ENCODE data around the gene LY9.
A peak's percentile ranks its signal among the peaks of the same experiment; 100 is the strongest.

Gene LY9

GRCh38 chr1:160761046-160761445, 34.9 kb upstream of the LY9 start:
- H3K27me3 ChIP-seq (ENCODE audit: insufficient read depth, poor library complexity, severe bottlenecking): no peaks in the 10 kb centered on the region
- H3K9me3 ChIP-seq (ENCODE audit: severe bottlenecking): no peaks in the 10 kb centered on the region
- no peaks in the 10 kb centered on the region for H3K4me1 ChIP-seq (ENCODE audit: insufficient read depth, poor library complexity, severe bottlenecking)
- no peaks in the 10 kb centered on the region for H3K36me3 ChIP-seq (ENCODE audit: low read depth)
- H3K4me3 ChIP-seq (ENCODE audit: severe bottlenecking): no peak overlapping the region
- DNase-seq (ENCODE audit: low spot score) (no peak), ATAC-seq (ENCODE audit: low read depth) (no peak)
- no peak for TF ChIP-seq CTCF (IDR thresholded peaks at IDR 0.05; ENCODE audit: poor library complexity, severe bottlenecking)
- no peak overlapping the region for H3K27ac ChIP-seq (ENCODE audit: poor library complexity, severe bottlenecking)

- H3K4me1 ChIP-seq (ENCODE audit: insufficient read depth, poor library complexity, severe bottlenecking): no peaks in the 10 kb centered on the region
- H3K36me3 ChIP-seq (ENCODE audit: low read depth): no peaks in the 10 kb centered on the region
- TF ChIP-seq CTCF (IDR thresholded peaks at IDR 0.05; ENCODE audit: poor library complexity, severe bottlenecking): no peak
- ATAC-seq (ENCODE audit: low read depth): peak; percentile 59; the same call in 2 of the 3 replicates
- no peak for DNase-seq (ENCODE audit: low spot score)
- H3K27ac ChIP-seq (ENCODE audit: poor library complexity, severe bottlenecking): no peak overlapping the region
- H3K4me3 ChIP-seq (ENCODE audit: severe bottlenecking): no peak overlapping the region
- no peaks in the 10 kb centered on the region for H3K9me3 ChIP-seq (ENCODE audit: severe bottlenecking)
- no peaks in the 10 kb centered on the region for H3K27me3 ChIP-seq (ENCODE audit: insufficient read depth, poor library complexity, severe bottlenecking)
Measured at GRCh38 chr1:160761886-160762285, 34.1 kb upstream of the LY9 start.

- Histone ChIP-seq H3K27me3 (ENCODE audit: insufficient read depth, poor library complexity, severe bottlenecking) (no peaks in the 10 kb centered on the region), H3K36me3 (ENCODE audit: low read depth) (no peaks in the 10 kb centered on the region), H3K4me3 (ENCODE audit: severe bottlenecking) (no peak overlapping the region), H3K9me3 (ENCODE audit: severe bottlenecking) (no peaks in the 10 kb centered on the region), H3K27ac (ENCODE audit: poor library complexity, severe bottlenecking) (no peak overlapping the region), H3K4me1 (ENCODE audit: insufficient read depth, poor library complexity, severe bottlenecking) (peaks cover 7% of the 10 kb centered on the region)
- ATAC-seq (ENCODE audit: low read depth) (no peak), DNase-seq (ENCODE audit: low spot score) (no peak)
- no peak for TF ChIP-seq CTCF (IDR thresholded peaks at IDR 0.05; ENCODE audit: poor library complexity, severe bottlenecking)
Measured at GRCh38 chr1:160763993-160764392, 32.0 kb upstream of the LY9 start.

- no peaks in the 10 kb centered on the region for H3K27me3 ChIP-seq (ENCODE audit: insufficient read depth, poor library complexity, severe bottlenecking)
- H3K36me3 ChIP-seq (ENCODE audit: low read depth): no peaks in the 10 kb centered on the region
- no peak for TF ChIP-seq CTCF (IDR thresholded peaks at IDR 0.05; ENCODE audit: poor library complexity, severe bottlenecking)
- H3K4me1 ChIP-seq (ENCODE audit: insufficient read depth, poor library complexity, severe bottlenecking): peaks cover 7% of the 10 kb centered on the region
- no peak overlapping the region for H3K27ac ChIP-seq (ENCODE audit: poor library complexity, severe bottlenecking)
- H3K9me3 ChIP-seq (ENCODE audit: severe bottlenecking): no peaks in the 10 kb centered on the region
- DNase-seq (ENCODE audit: low spot score) (no peak), ATAC-seq (ENCODE audit: low read depth) (peak; percentile 78)
- no peak overlapping the region for H3K4me3 ChIP-seq (ENCODE audit: severe bottlenecking)
Measured at GRCh38 chr1:160767395-160768294, 28.3 kb upstream of the LY9 start.

- H3K36me3 ChIP-seq (ENCODE audit: low read depth): no peaks in the 10 kb centered on the region
- no peak for TF ChIP-seq CTCF (IDR thresholded peaks at IDR 0.05; ENCODE audit: poor library complexity, severe bottlenecking)
- H3K4me1 ChIP-seq (ENCODE audit: insufficient read depth, poor library complexity, severe bottlenecking): peaks cover 7% of the 10 kb centered on the region
- ATAC-seq (ENCODE audit: low read depth): no peak
- H3K4me3 ChIP-seq (ENCODE audit: severe bottlenecking): no peak overlapping the region
- H3K27ac ChIP-seq (ENCODE audit: poor library complexity, severe bottlenecking): no peak overlapping the region
- H3K27me3 ChIP-seq (ENCODE audit: insufficient read depth, poor library complexity, severe bottlenecking): no peaks in the 10 kb centered on the region
- no peak for DNase-seq (ENCODE audit: low spot score)
- H3K9me3 ChIP-seq (ENCODE audit: severe bottlenecking): no peaks in the 10 kb centered on the region
Measured at GRCh38 chr1:160768295-160768657, 27.7 kb upstream of the LY9 start.
